Mammary epithelial cell (primary cell): ENCODE data around the gene RNF220.

Source experiments
- CTCF ChIP-seq, 2 donors: IDR thresholded peaks in 1 of 2; conservative IDR thresholded peaks in 1 of 2; 2 replicates each; pipeline ENCODE4 v1.5.1; 2011 to 2012; ENCODE audit warnings: inconsistent platforms in 2 of 2, low read length in 2 of 2, mild to moderate bottlenecking in 2 of 2, control low read depth in 1 of 2, low read depth in 1 of 2; ENCODE audit not compliant: insufficient read depth in 1 of 2; ENCODE audit errors: extremely low read depth in 1 of 2
- EZH2 ChIP-seq: IDR thresholded peaks from 2 replicates; pipeline ENCODE4 v1.6.1; 2012; ENCODE audit warnings: low read length, inconsistent platforms, borderline replicate concordance

- TF ChIP-seq EZH2 (no peak), CTCF (conservative IDR thresholded peaks at IDR 0.05 in 1 of 2, IDR thresholded peaks at IDR 0.05 in 1 of 2; ENCODE audit: extremely low read depth in 1 of 2, insufficient read depth in 1 of 2, low read depth in 1 of 2, low read length in 2 of 2) (no peak)
Observed at GRCh38 chr1:44505210-44505993, 100.3 kb downstream of the RNF220 start.
